ENCODE measurements around the gene RELB.
A peak's percentile ranks its signal among the peaks of the same experiment; 100 is the strongest.
"Not testable (repeated sequence)": the region's sequence is repeated elsewhere in the genome, so short reads cannot be mapped to it uniquely, and the experiment has no call there.

RELB gene

GRCh38 chr19:45001087-45001739, at the start of gene RELB:
Gene RELB, plus strand, starts transcription at chr19:45001464. Its CDS starts 116 bp downstream, at chr19:45001580.
- DNase-seq = peak; percentile 23

GRCh38 chr19:44954278-44954648, 47.0 kb upstream of the RELB start:
- DNase-seq = no peak

GRCh38 chr19:44954649-44955504, 46.4 kb upstream of the RELB start, which contains the start of gene CLPTM1:
Gene CLPTM1, plus strand, starts transcription at chr19:44955380. Its CDS starts 16 bp downstream, at chr19:44955396.
- DNase-seq = peak; percentile 84

- DNase-seq = no peak
Observed at GRCh38 chr19:44955505-44956439, 45.5 kb upstream of the RELB start.

GRCh38 chr19:44957526-44957925, 43.7 kb upstream of the RELB start:
- no peak for DNase-seq

GRCh38 chr19:44958090-44958489, 43.2 kb upstream of the RELB start:
- DNase-seq = no peak

GRCh38 chr19:44959691-44960090, 41.6 kb upstream of the RELB start:
- DNase-seq = no peak

- DNase-seq = no peak
Observed at GRCh38 chr19:44960906-44961728, 40.1 kb upstream of the RELB start.

- DNase-seq = no peak
Observed at GRCh38 chr19:44961821-44962220, 39.4 kb upstream of the RELB start.

GRCh38 chr19:44968118-44968517, 33.1 kb upstream of the RELB start:
- no peak for DNase-seq

GRCh38 chr19:44968670-44969069, 32.6 kb upstream of the RELB start:
- DNase-seq = no peak

- no peak for DNase-seq
Observed at GRCh38 chr19:44969437-44969836, 31.8 kb upstream of the RELB start.

GRCh38 chr19:44971451-44971850, 29.8 kb upstream of the RELB start:
- DNase-seq = not testable (repeated sequence)

- no peak for DNase-seq
Observed at GRCh38 chr19:44972802-44973201, 28.5 kb upstream of the RELB start.

- DNase-seq = no peak
Observed at GRCh38 chr19:44973982-44974735, 27.1 kb upstream of the RELB start.

- no peak for DNase-seq
Observed at GRCh38 chr19:44974857-44975256, 26.4 kb upstream of the RELB start.

GRCh38 chr19:44975444-44975843, 25.8 kb upstream of the RELB start:
- DNase-seq = no peak

GRCh38 chr19:44984005-44984404, 17.3 kb upstream of the RELB start:
- no peak for DNase-seq

- DNase-seq = no peak
Observed at GRCh38 chr19:44985445-44985844, 15.8 kb upstream of the RELB start.

- no peak for DNase-seq
Observed at GRCh38 chr19:44986389-44986788, 14.9 kb upstream of the RELB start.

- no peak for DNase-seq
Observed at GRCh38 chr19:44987148-44987675, 14.1 kb upstream of the RELB start.
